GM20431 (cell line): ENCODE data around the gene PROK1.
"Not testable (repeated sequence)": the region's sequence is repeated elsewhere in the genome, so short reads cannot be mapped to it uniquely, and the experiment has no call there.

Experiments
- in situ Hi-C: fragments of 300-500 bp; cut with MseI, MboI; formaldehyde crosslinking; loops from one replicate; pipeline ENCODE4 v1.15.0; 2020; ENCODE audit warnings: low sequenced_read_pairs; ENCODE audit not compliant: unreplicated experiment

The PROK1 gene, protein sequence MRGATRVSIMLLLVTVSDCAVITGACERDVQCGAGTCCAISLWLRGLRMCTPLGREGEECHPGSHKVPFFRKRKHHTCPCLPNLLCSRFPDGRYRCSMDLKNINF

DNA sequence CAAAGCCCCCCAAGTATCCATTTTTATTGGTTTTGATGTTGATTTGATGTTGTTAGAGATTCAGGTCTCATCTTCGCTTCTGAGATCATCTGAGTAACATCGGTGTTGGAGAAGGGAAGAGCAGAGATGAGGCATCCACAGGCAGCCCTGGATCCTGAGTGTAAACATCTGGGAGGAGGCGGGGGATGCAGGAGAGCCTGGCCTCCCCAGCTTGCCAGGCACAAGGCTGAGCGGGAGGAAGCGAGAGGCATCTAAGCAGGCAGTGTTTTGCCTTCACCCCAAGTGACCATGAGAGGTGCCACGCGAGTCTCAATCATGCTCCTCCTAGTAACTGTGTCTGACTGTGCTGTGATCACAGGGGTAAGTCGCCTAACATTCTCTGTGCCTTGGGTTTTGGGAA, at the start of gene PROK1:
PROK1 (plus strand) TSS at position 221 of the 400 bp plus-strand sequence; CDS start at position 289, 68 bp downstream.
- in situ Hi-C loops, result loop anchor here (10.0 kb wide), 1 partner anchor 246 kb away; no protein-coding TSS in a partner anchor

DNA sequence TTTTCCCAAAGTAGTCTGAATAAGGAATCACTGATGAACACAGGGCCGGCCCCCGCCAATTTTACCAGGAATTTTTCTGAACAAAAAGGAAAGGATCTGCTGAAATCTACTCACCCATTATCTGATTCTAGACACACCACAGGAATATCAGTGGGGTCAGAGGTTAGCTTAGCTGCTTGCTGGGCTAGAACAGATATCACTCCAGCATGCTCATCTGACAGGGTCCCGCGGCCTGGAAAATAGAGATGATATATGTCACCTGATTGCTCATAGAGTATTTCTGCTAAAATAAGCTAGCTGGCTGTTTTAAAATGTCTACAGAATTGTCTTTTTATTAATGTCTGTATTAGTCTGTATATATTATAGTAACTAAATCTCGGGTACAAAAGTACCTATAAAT, 47.1 kb upstream of the PROK1 start:
- in situ Hi-C loops, result no loop called here

DNA sequence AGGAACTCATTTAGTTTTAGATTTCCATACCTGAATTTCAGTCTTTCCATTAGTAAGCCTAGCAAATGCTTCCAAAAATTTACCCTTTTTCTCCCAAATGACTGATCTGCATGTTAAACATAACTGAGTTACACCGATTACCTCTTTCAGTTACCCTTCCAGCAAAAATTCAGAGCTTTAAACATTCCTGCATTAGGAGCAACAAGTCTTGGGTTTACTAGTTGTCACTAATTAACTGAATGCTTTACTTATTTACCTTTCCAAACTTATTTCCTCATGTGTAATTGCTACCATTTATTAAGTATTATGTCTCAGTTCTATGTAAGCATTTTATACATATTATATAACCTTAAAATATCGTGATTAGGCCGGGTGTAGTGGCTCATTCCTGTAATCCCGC, 46.5 kb upstream of the PROK1 start:
- in situ Hi-C loops, result no loop called here

DNA sequence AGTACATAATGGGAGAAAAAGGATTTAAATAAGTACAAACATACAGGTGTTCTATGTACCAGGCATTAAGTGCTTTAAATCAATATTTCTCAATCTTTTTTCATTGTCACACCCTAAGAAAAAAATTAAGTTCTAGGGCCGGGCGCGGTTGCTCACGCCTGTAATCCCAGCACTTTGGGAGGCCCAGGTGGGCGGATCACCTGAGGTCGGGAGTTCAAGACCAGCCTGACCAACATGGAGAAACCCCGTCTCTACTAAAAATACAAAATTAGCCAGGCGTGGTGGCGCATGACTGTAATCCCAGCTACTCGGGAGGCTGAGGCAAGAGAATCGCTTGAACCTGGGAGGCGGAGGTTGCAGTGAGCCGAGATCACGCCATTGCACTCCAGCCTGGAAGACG, 44.5 kb upstream of the PROK1 start:
- in situ Hi-C loops, result not testable (repeated sequence)

DNA sequence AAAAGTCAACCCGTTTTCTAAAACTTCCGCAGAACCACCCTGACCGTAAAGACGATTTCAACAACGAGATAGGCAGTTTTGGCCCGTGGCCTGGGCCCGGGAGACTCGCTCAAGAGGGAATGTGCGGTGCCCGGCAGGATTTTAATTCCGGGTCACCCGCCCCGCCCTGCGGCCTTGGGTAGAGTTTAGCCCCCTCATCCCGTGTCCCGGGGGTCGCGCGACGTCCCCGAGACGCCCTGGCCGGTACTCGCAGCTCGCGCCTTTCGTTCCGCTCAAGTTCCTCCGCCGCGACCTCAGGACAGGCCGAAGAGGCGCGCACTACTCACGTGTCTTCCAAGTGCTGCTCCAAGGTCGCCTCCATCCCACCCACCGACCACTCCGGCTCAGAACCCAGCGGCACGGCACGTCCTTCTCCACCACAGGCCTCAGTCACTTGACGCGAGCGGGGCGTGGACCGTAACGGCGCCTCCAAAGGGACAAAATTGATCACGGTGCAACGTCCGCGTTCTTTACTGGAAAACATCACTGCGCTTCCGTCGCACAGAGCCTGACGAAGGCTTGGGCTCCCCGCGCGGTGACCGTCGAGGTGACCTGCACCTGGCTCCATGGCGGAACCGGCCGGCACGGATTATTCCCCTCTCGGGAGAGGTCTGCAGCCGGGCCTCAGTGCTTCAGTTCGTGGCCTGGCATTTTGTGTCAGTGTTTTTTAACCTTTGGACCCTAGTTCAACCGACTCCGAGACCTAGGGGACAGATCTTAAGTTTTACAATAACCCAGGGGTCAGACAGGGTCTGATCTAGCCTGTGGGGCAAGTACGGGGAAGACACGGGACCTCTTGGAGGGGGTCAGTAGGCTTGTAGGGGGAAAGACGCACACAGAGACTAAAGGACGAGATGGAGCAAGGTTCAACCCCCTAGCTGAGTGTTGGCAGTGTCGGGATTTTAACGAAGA, 43.4 kb upstream of the PROK1 start, which contains the start of gene LAMTOR5:
LAMTOR5 (minus strand) TSS at position 435 of the 951 bp plus-strand sequence; CDS start at position 361, 74 bp downstream.
- in situ Hi-C loops, result no loop called here

DNA sequence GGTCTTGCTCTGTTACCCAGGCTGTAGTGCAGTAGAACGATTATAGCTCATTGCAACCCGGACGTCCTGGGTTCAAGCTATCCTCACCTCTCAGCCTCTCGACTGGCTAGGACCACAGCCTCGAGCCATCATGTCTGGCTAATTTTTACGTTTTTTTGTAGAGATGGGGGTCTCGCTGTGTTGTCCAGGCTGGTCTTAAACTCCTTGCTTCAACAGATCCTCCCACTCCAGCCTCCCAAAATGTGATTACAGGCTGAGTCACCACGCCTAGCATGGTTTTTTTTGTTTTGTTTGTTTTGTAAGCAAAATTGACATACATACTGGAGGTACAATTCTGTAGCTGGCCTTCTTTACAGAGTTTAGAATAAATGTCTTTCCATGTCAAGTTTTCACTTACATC, 42.5 kb upstream of the PROK1 start:
- in situ Hi-C loops, result no loop called here

DNA sequence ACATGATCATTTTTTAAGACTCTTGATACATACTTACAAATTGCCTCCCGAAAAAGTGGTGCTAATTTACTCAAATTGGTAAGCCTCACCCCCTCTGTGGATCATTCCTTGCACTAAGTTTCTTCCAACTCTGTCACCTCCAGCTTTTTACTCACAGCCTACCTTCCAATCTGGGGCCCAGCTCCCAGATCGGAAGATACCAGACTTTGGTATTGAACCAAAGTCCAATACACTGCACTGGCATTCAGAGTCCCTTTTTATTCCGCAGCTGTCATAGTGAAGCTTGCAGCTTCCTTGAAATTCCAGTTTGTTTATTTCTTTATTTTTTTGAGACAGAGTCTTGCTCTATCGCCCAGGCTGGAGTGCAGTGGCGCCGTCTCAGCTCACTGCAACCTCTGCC, 41.6 kb upstream of the PROK1 start:
- in situ Hi-C loops, result no loop called here

DNA sequence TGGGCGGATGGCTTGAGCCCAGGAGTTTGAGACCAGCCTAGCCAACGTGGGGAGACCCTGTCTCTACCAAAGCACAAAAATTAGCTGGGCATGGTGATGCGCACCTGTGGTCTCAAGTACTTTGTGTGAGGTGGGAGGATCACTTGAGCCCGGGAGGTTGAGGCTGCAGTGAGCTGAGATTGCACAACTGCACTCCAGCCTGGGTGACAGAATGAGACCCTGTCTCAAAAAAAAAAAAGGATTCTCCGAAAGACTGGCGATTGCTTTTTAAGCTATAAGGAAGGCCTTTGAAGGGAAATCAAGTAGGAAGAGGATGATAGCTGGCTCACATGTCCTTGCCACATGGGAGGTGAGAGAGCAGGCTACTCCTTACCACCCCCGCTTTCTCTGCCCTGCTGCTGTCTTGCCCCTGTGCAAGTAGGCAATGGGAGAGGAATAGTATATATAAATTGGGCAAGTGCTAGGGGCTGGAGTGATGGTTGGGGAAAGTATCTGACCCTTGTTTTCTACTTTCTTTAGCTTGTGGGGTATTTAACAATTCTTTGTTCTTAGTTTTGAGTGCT, 39.7 kb upstream of the PROK1 start:
- in situ Hi-C loops, result no loop called here

DNA sequence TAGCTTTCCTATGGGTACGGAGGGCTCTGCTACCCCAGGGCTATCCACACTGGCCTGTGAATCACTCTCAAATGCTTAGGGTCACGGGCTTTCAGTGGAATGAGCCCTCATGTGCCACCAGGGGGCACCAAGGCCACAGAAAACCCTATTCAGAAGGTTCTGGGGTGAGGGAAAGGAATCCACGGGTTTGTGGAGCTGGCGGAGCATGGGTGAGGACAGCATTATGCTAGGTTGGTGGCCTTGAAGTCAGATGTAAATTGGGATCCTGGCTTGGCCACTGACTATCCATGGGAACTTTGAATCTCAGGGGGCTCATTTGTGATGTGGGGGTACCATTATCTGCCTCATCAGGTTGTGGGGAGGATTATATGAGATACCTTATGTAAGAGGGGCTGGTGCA, 38.4 kb upstream of the PROK1 start:
- in situ Hi-C loops, result no loop called here

DNA sequence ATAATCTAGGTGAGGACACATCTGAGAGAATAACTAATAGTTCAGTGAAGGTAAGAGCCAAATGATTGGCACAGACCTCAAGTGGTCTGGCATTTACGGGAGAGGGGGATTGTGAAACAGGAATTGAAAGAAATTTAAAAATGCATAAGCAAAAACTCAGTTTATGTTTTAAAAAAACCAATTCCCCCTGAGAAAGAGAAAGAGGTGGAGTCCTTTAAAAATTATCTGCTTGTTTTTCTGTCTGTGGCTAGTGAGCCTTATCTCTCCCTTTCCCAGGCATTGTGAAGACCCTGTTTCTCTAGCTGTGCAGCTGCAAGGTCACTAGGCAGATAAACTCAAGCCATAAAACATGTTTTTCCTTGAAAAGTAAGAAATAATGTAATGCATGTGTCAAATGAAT, 37.9 kb upstream of the PROK1 start:
- in situ Hi-C loops, result not testable (repeated sequence)

DNA sequence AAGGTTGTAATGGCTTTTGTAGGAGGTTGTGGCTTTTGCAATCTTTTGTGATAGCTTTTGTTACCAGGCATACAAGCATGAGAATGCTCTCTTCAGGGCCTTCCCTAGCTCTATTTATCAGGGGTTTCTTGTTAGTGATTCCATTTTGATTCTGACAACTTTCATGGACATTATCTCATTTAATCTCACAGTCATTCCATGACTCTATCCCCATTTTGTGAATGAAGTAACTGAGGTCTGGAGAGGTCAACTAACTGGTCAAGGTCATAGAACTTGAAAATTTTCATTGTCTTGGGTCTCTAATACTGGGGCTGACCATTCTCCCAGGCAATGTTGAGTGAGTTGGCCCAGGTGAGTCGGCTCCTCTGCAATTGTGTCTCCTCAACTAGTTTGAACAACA, 32.2 kb upstream of the PROK1 start:
- in situ Hi-C loops, result no loop called here

DNA sequence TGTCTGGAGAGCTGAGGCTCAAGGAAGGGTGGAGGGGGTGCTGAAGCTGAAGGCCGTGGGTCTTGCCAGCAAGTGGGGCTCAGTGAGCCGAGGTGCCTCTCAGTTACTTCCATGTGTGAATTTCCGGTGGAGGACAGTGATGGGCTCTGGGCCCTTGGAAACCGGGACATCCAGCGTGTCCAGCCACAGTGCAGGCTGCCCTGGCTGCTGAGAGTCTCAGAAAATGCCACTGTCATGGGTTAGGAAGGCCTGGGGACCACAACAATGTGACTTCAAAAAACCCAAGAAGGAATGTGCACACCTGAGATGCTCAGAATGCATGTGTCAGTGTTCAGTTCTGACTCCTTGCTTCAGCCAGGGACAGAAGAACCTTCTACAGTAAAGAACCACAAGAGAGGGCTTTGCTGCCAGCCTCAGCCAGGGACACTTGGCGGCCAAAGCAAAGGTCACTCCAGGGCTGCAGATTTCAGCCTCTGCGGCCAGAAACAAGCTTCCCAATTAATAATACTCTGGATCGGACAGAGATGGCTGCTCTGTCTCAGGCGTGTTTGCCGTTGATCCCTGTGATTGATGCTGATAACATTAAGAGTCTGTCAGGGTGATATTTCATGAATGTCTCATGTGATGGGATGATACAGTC, 30.8 kb upstream of the PROK1 start:
- in situ Hi-C loops, result no loop called here

DNA sequence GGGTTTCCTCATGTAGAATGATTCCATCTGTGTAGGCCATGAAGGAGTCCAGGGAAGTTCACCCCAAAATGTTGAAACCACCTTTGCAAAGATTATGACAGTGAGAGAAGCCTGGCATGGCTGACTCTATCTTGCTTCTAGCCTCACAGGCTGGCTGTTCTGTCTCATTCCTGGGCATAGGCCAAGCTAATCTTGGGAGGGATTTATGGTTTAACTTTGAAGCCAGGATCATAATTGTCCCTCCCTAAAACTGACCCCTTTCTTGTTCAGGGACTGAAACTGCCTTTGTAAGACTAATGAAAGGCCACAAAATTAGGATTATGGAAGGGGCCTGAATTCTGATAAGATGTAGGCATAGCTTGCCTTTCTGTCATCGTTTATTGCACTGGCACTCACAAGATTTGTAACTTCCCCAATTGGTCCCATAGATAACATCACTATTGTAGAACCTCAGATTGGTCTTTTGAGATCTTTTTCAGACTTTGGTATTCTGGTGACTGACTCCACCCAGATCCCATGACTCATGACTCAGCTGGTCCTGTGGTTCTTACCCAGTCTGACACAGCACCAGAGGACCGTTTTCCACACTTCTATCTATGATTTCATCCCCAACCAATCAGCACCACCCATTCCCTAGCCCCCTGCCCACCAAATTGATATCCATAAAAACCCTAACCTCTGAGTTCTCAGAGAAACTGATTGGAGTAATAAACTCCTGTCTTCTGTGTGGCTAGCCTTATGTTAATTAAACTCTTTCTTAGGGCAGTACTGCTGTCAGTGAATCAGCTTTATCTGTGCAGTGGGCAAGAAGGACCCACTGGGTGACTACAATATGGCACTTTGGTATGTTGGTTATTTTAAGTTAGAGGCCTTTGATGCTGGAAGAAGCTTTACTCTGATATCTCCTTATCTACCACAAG, 29.8 kb upstream of the PROK1 start:
- in situ Hi-C loops, result no loop called here

DNA sequence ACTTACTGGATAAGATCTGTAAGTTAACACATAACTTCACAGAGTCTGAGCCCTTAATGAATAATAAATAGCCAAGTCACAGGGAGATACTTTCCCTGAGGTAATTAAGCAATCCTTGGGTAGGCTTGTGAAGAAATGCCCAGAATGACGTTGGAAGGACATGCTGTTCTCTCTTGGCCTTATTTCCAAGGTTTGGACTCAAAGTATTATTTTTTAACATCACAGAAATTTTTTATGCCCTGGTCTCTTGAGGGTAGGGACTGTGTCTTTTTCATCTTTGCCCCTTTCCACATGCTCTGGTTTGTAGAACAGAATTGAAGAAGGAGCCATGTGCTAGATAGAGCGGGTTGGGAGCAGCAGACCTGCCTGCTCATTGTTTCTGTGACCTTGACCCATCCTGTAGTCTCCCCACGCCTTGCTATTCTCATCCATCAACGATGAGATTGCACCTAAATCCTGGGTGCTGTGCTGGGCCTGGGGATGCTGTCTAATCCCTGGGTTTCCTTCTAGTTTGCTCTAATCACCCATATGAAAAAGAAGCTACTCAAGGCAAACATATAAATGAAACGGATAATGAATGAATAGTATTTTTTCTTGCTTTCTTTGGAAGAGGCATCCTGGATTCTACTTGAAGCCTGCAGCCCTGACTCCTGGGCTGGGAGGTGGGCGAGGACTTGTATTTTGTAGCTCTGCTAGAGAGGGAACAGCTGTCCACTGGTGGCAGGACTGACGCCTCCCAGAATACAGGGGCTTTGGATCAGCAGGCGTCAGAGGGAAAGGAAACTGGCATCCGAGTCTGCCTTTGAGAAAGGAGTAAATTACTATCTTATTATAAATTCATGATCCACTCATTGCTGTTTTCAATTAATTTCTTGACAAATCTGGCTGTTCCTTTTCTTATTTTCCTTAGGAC, 26.0 kb upstream of the PROK1 start:
- in situ Hi-C loops, result no loop called here

DNA sequence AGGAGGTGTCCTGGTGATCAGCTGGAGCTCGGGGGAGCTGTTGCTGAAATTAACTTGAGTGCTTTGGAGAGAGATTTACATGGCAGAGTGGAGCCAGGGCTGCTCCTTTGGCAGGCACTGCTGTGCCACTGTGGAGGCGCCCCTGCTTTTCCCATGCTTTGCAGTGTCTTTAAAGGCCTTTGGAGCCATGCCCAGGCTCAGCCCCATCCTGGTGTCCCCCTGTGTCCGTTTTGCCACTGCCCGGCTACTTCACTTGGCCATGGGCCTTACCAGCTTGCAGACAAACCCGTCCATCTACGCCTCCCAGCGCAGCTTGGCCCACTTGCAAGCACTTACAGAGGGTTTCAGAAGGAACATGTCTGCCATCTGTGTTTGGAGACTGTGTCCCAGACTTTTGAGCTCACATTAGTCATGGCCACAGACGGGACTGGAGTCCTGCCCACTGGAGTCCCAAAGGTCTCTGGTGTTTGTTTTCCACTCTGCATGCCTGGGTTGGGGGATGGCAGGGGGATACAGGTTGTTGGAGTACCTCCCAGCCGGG, 25.3 kb upstream of the PROK1 start:
- in situ Hi-C loops, result no loop called here

DNA sequence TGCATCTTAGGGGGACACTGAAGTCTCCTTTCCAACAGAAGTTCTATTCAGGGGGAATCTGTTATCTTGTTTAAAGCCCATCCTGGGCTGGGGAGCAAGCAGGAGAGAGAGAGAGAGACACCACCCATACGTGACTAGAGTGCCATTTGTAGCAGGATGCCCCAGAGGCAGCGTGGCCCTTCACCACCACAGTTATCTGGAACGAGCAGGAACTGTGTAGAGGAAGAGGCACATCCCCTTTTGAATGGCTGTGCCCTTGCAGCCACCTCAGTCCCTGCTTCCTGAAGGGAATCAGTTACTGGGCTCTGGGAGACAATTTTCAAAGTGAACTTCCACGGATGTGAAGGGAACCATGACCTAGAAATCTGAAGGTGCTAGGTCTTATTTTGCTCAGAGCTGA, 24.1 kb upstream of the PROK1 start:
- in situ Hi-C loops, result no loop called here

DNA sequence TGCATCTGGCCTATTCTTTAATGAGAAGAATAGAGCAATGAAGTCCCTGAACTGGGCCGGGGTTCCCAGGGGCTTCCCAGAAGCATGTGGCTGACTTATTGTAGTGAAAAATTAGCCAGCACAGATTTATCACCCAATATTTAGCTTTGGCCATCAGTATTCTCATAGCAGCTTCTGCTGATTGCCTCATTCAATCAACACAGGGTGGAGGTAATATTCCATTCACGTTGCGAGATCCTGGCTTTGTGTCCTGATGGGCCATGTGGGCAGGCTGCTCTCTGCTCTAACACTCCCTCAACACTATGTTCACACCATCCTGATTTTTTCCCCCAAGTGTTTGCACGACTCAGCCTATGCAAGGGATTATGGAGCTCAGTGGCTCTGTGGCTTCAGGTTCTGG, 22.0 kb upstream of the PROK1 start:
- in situ Hi-C loops, result no loop called here

DNA sequence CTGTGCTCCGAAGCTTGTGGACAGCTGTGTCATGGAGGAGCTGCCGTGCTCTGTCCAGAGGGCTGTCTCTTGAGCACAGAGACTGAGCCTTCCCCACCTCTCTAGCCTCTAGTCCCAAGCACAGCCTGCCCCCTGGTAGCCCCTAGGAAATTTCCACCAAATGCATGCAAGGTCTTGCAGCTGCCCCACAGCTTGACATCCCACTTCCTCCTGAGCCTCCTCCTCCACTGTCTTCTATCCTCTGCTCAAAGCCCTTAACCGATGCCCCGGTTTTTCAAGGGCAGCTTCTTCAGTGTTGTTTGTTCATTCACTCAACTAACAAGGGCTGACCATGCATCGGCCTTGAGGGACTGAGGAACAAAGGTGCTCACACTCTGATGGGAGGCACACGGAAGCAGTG, 20.6 kb upstream of the PROK1 start:
- in situ Hi-C loops, result no loop called here
